OCI-LY7 (cell line): ENCODE results near the gene RAB6A. TPM values are rescaled to one million over a fixed set of nuclear protein-coding genes. Genes with fewer than 3 reads are reported as not detected.
"Not testable (repeated sequence)": the region's sequence is repeated elsewhere in the genome, so short reads cannot be mapped to it uniquely, and the experiment has no call there.

Source experiments
- BruUV-seq: library from RNA; stranded (reverse); fragments of 400-500 nt; replicated peaks from 2 replicates; lab custom pipeline; 2021; lab: Mats Ljungman, UMichigan
- CTCF ChIA-PET: fragments of 300-600 bp; sonication (Branson Sonifier 250); formaldehyde crosslinking; loops from one replicate; lab custom pipeline; 2022; ENCODE audit warnings: antibody characterized with exemption; ENCODE audit not compliant: unreplicated experiment; lab: Charles Lee
- POLR2A ChIA-PET: fragments of 300-600 bp; sonication (Branson Sonifier 250); formaldehyde crosslinking; loops from one replicate; lab custom pipeline; 2022; ENCODE audit warnings: antibody characterized with exemption; lab: Charles Lee
- DNase-seq: peaks from one replicate; pipeline ENCODE4 v3.0.0-alpha.2; 2015; ENCODE audit warnings: low spot score
- H2AFZ ChIP-seq: fragments of 200-600 bp; sonication (generic), shearing (Covaris generic); 2 replicates; pipeline ENCODE4 v1.6.1; 2014; ENCODE audit warnings: mild to moderate bottlenecking, antibody characterized with exemption, low read length, moderate library complexity
- H3K27ac ChIP-seq: fragments of 200-600 bp; sonication (generic); 2 replicates; pipeline ENCODE4 v1.5.1; 2014; ENCODE audit warnings: mixed run types, low read depth, mild to moderate bottlenecking, moderate library complexity, low read length, inconsistent platforms; ENCODE audit not compliant: poor library complexity, severe bottlenecking
- H3K36me3 ChIP-seq: fragments of 200-600 bp; sonication (generic); 2 replicates; pipeline ENCODE4 v1.6.1; 2014; ENCODE audit warnings: mild to moderate bottlenecking, antibody characterized with exemption, low read length, moderate library complexity, mixed read lengths; ENCODE audit not compliant: insufficient read depth
- H3K4me1 ChIP-seq: fragments of 200-600 bp; sonication (generic); 2 replicates; pipeline ENCODE4 v1.5.1; 2014; ENCODE audit warnings: mild to moderate bottlenecking, low read length; ENCODE audit not compliant: insufficient read depth, poor library complexity, severe bottlenecking
- H3K4me2 ChIP-seq: fragments of 200-600 bp; sonication (generic); 2 replicates; pipeline ENCODE4 v1.6.1; 2014; ENCODE audit warnings: mild to moderate bottlenecking, low read length
- H3K4me3 ChIP-seq: fragments of 200-600 bp; sonication (generic); 2 replicates; pipeline ENCODE4 v1.5.1; 2014; ENCODE audit warnings: mild to moderate bottlenecking, low read depth, low read length; ENCODE audit not compliant: poor library complexity, severe bottlenecking
- H3K79me2 ChIP-seq: fragments of 200-600 bp; sonication (generic); 2 replicates; pipeline ENCODE4 v1.6.1; 2016; ENCODE audit warnings: low read depth, mild to moderate bottlenecking, low read length, moderate library complexity, mixed read lengths; ENCODE audit not compliant: insufficient read depth
- H3K9me2 ChIP-seq: fragments of 200-600 bp; sonication (generic); 2 replicates; pipeline ENCODE4 v1.6.1; 2016; ENCODE audit warnings: mild to moderate bottlenecking, low read length, mixed read lengths; ENCODE audit not compliant: insufficient read depth
- H3K9me3 ChIP-seq: fragments of 200-600 bp; sonication (generic); 2 replicates; pipeline ENCODE4 v1.6.1; 2014; ENCODE audit warnings: mild to moderate bottlenecking, mixed run types, low read length, mixed read lengths
- H4K20me1 ChIP-seq: fragments of 200-600 bp; sonication (generic); 2 replicates; pipeline ENCODE4 v1.6.1; 2014; ENCODE audit warnings: mild to moderate bottlenecking, antibody characterized with exemption, low read length, moderate library complexity, mixed read lengths; ENCODE audit not compliant: insufficient read depth
- CTCF ChIP-seq: fragments of 200-600 bp; sonication (generic); conservative IDR thresholded peaks from 2 replicates; pipeline ENCODE4 v1.5.1; 2014; ENCODE audit warnings: mild to moderate bottlenecking, antibody characterized with exemption, low read length, moderate library complexity, mixed read lengths
- EZH2phosphoT487 ChIP-seq: fragments of 200-600 bp; sonication (generic); IDR thresholded peaks from 2 replicates; pipeline ENCODE4 v1.6.1; 2018; ENCODE audit warnings: low read depth, borderline replicate concordance, mild to moderate bottlenecking, mixed run types, antibody characterized with exemption, low read length, moderate library complexity, mixed read lengths
- intact Hi-C: fragments of 100-400 bp; cut with micrococcal nuclease; formaldehyde crosslinking; loops from one replicate; pipeline ENCODE4 v1.10.0; 2022; ENCODE audit not compliant: unreplicated experiment
- total RNA-seq, 2 experiments: library from RNA; depleted of rRNA in 1 of 2; stranded (reverse); fragments of >200 nt in 1 of 2; shearing (Covaris generic) in 1 of 2; gene quantifications; 2 replicates each; pipeline ENCODE4 v1.2.3, GENCODE V29; 2014 to 2022

The RAB6A gene
- total RNA-seq, 2 experiments from 2014 or later = 46.5 to 72.9 TPM

DNA sequence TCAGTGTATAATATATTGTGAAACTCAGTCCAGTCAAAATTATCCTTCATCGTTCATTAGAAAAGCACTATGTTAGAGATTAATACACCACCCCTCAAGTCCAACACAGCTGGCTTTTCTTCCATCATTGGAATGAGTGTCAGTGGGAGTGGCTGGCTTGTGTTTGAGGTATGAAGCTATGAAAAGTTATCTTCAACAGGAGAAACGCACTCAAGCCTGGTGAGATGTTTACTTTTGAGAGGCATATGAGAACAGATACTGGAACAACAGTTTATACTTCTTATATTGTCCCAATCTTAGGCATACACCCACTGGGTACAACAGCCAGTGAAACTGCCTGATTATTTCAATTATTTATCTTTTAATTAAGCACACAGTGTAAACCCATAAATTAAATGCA is 80.2 kb downstream of the RAB6A start:
- no peak for DNase-seq
- Histone ChIP-seq H3K27ac (no peak overlapping the region), H3K9me3 (no peaks in the 10 kb centered on the region), H3K4me2 (no peak overlapping the region), H2AFZ (no peak overlapping the region), H3K9me2 (no peaks in the 10 kb centered on the region), H3K36me3 (peaks cover 11% of the 10 kb centered on the region; the same call in 1 of the 2 replicates), H3K79me2 (no peaks in the 10 kb centered on the region), H4K20me1 (no peaks in the 10 kb centered on the region), H3K4me1 (no peaks in the 10 kb centered on the region), H3K4me3 (no peak overlapping the region)
- CTCF ChIA-PET = no interaction called here
- TF ChIP-seq EZH2phosphoT487 (no peak), CTCF (no peak)
- no TSS peak for BruUV-seq
- POLR2A ChIA-PET = interaction anchor here (0.7 kb wide), 1 partner anchor 24 kb away, joined by 3 read pairs; no protein-coding TSS in a partner anchor
- intact Hi-C loops = no loop called here

GRCh38 chr11:73676552-73676951 is 84.3 kb downstream of the RAB6A start:
- H3K27ac ChIP-seq, H3K4me2 ChIP-seq, POLR2A ChIA-PET, H3K4me3 ChIP-seq, H4K20me1 ChIP-seq, H3K36me3 ChIP-seq, CTCF ChIA-PET, H3K79me2 ChIP-seq, H2AFZ ChIP-seq, BruUV-seq, DNase-seq, H3K4me1 ChIP-seq, intact Hi-C loops, H3K9me3 ChIP-seq, H3K9me2 ChIP-seq: not testable (repeated sequence)

DNA sequence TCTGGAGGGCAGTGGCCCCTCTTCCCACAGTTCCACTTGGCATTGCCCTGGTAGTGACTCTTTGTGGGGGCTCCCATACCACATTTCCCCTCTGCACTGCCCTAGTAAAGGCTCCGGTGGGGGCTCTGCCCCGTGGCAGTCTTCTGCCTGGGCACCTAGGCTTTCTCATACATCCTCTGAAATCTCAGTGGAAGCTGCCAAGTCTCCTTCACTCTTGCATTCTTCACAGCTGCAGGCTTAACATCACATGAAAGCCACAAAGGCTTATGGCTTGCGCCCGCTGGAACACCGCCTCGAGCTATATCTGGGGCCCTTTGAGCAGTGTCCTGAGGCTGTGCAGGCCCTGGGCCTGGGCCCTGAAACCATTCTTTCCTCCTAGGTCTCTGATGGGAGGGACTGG is 89.2 kb downstream of the RAB6A start:
- no peak overlapping the region for H3K27ac ChIP-seq
- DNase-seq = no peak
- no peaks in the 10 kb centered on the region for H3K9me3 ChIP-seq
- H3K79me2 ChIP-seq = no peaks in the 10 kb centered on the region
- H2AFZ ChIP-seq = no peak overlapping the region
- BruUV-seq = no TSS peak
- ChIA-PET POLR2A (no interaction called here), CTCF (no interaction called here)
- intact Hi-C loops = no loop called here
- H4K20me1 ChIP-seq = no peaks in the 10 kb centered on the region
- no peak for TF ChIP-seq EZH2phosphoT487
- TF ChIP-seq CTCF = no peak
- no peak overlapping the region for H3K4me3 ChIP-seq
- no peaks in the 10 kb centered on the region for H3K4me1 ChIP-seq
- no peak overlapping the region for H3K4me2 ChIP-seq
- H3K9me2 ChIP-seq = no peaks in the 10 kb centered on the region
- no peaks in the 10 kb centered on the region for H3K36me3 ChIP-seq
